ENCODE data around the gene B3GNT5.

GRCh38 chr3:183277260-183277659, 24.2 kb downstream of the B3GNT5 start:
- TF ChIP-seq, protein P1, sequence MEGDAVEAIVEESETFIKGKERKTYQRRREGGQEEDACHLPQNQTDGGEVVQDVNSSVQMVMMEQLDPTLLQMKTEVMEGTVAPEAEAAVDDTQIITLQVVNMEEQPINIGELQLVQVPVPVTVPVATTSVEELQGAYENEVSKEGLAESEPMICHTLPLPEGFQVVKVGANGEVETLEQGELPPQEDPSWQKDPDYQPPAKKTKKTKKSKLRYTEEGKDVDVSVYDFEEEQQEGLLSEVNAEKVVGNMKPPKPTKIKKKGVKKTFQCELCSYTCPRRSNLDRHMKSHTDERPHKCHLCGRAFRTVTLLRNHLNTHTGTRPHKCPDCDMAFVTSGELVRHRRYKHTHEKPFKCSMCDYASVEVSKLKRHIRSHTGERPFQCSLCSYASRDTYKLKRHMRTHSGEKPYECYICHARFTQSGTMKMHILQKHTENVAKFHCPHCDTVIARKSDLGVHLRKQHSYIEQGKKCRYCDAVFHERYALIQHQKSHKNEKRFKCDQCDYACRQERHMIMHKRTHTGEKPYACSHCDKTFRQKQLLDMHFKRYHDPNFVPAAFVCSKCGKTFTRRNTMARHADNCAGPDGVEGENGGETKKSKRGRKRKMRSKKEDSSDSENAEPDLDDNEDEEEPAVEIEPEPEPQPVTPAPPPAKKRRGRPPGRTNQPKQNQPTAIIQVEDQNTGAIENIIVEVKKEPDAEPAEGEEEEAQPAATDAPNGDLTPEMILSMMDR (IDR thresholded peaks at IDR 0.05) = no peak
- TF ChIP-seq POLR2A (IDR thresholded peaks at IDR 0.05) = no peak

Measured in breast epithelium (tissue), 3 donors.